Astrocyte of the cerebellum (primary cell): Measurements from ENCODE around the gene GALNTL6.

Experiments
- DNase-seq: peaks from one replicate; pipeline ENCODE4 v3.0.0-alpha.2; 2011; ENCODE audit warnings: low read depth
- H3K4me3 ChIP-seq: 2 replicates; pipeline ENCODE4 v1.5.1; 2011; ENCODE audit warnings: mild to moderate bottlenecking, low read depth, low read length, moderate library complexity
- in situ Hi-C: cut with HindIII; loops from 2 replicates; pipeline ENCODE4 v1.10.0; 2017; ENCODE audit warnings: low sequenced_read_pairs
- TF ChIP-seq, protein P1 (sequence below): IDR thresholded peaks from 2 replicates; pipeline ENCODE4 v1.5.1; 2012; ENCODE audit warnings: low read length, low read depth, moderate library complexity, mild to moderate bottlenecking; ENCODE audit errors: missing control alignments

The GALNTL6 gene

GRCh38 chr4:172555725-172556124 is 742.5 kb downstream of the GALNTL6 start:
- TF ChIP-seq, protein P1, sequence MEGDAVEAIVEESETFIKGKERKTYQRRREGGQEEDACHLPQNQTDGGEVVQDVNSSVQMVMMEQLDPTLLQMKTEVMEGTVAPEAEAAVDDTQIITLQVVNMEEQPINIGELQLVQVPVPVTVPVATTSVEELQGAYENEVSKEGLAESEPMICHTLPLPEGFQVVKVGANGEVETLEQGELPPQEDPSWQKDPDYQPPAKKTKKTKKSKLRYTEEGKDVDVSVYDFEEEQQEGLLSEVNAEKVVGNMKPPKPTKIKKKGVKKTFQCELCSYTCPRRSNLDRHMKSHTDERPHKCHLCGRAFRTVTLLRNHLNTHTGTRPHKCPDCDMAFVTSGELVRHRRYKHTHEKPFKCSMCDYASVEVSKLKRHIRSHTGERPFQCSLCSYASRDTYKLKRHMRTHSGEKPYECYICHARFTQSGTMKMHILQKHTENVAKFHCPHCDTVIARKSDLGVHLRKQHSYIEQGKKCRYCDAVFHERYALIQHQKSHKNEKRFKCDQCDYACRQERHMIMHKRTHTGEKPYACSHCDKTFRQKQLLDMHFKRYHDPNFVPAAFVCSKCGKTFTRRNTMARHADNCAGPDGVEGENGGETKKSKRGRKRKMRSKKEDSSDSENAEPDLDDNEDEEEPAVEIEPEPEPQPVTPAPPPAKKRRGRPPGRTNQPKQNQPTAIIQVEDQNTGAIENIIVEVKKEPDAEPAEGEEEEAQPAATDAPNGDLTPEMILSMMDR, result no peak
- DNase-seq, result no peak
- in situ Hi-C loops, result no loop called here

DNA sequence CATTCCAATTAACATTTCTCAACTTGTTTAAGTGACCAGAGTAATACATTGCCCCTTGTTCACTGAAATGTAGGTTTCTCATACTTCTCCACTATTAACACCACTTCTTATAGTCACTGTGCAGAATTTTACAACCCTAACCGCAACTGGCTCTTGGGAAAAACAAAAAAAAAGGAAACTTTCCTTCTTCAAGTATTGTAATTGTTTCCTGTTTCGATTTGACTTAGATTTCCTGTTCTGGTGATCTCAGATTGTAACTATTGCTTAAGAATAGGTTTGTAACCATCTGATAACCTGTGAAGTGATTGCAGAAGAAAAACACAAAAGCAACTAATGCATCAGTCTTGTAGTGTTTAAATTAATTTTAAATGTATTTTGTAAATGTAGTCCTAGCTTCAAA is 760.7 kb downstream of the GALNTL6 start:
- DNase-seq, result no peak
- in situ Hi-C loops, result no loop called here
- TF ChIP-seq, protein P1, result no peak
- H3K4me3 ChIP-seq, result no peak overlapping the region

More at GRCh38 chr4:172555725-172556124, 742.5 kb downstream of the GALNTL6 start:
- H3K4me3 ChIP-seq, result no peak overlapping the region

DNA sequence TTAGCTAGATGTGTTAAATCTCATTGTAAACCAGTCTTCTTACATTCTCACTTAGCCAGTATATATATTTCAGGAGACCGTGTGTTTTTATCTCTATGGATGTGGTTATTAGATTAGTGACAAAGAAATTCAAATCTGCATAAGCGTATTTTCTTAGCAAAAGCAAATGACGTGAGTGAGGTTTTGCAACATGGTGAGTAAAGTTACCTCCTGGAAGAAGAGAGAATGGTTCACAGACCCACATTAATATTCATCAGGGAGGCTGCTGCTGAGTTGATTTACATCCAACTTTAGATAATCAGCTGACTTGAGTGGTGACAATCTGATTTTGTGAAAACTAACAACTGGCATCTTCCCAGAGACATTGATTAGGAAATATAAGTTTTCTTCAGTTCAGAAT is 765.5 kb downstream of the GALNTL6 start:
- H3K4me3 ChIP-seq, result no peak overlapping the region
- DNase-seq, result peak; percentile 61
- TF ChIP-seq, protein P1, result no peak
- in situ Hi-C loops, result no loop called here

DNA sequence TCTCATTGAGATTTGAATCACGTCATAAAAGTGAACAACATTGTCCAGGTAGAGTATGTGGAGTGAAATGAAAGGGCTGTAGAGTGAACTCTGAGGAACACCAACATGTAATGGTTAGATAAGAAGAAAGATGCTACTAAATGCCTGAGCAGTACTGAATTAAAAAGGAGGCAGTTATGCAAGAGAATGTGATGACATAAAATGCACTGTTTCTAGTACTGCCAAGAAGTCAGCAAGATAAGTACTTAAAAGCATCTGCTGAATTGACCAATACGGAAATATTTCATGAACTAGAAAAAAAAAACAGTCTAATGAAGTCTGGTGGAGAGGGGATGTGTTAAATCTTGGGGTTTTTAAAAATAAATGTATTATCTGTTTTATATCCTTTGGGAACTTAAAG is 771.6 kb downstream of the GALNTL6 start:
- TF ChIP-seq, protein P1, result no peak
- no peak overlapping the region for H3K4me3 ChIP-seq
- DNase-seq, result no peak
- in situ Hi-C loops, result no loop called here

DNA sequence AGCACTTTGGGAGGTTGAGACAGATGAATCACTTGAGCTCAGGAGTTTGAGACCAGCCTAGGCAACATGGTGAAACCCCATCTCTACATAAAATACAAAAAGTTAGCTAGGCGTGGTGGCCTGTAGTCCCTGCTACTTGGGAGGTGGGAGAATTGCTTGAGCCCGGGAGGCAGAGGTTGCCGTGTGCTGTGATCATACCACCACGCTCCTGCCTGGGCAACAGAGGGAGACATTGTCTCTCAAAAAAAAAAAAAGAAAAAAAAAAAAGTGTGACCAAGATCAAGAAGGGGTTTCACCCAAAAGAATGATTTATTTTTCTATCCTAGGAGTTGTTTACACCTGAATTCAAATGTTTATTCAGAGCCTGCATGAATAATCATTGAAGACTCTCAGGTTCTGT is 783.0 kb downstream of the GALNTL6 start:
- no peak overlapping the region for H3K4me3 ChIP-seq
- no peak for DNase-seq
- in situ Hi-C loops, result no loop called here
- TF ChIP-seq, protein P1, result no peak

DNA sequence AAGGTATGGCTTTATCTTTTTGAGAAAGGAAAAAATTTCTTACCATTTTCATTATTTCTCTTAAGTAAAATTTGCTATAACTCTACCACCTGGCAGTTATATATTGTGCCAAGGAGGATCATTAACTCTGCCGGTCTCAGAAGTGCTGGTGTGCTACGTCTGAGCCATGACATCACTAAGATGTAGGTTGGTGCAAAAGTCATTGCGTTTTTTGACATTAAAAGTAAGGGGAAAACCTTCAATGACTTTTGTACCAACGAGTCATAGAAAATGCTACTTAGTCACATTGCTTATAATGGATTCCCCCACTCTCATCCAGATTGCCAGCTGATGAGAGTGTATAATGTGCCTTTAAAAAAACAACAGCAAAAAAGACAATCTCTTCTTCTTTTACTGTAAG is 786.4 kb downstream of the GALNTL6 start:
- no peak for DNase-seq
- TF ChIP-seq, protein P1, result no peak
- H3K4me3 ChIP-seq, result no peak overlapping the region
- in situ Hi-C loops, result no loop called here

DNA sequence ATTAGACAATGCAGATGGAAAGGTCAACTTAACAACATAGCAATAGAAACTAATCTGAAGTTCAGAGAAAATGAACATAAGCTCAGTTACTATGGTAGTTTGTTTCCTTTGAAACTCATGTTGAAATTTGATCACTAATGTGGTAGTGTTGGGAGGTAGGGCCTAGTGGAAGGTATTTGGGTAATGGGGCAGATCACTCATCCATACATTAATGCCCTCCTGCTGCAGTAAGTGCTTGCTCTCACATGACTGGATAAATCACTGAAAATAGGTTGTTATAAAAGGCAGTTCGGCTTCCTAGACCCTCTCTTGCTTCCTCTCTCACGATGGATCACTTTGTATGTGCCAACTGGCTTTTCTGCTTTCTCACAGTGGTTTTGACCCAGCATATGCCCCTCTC is 788.0 kb downstream of the GALNTL6 start:
- no peak overlapping the region for H3K4me3 ChIP-seq
- TF ChIP-seq, protein P1, result peak; percentile 18
- in situ Hi-C loops, result no loop called here
- peak; percentile 77 for DNase-seq
